A673 (cell line): Measurements from ENCODE around the gene KEAP1. TPM values are rescaled to one million over a fixed set of nuclear protein-coding genes. Genes with fewer than 3 reads are reported as not detected.

ENCODE experiments used
- BruUV-seq: library from RNA; stranded (reverse); fragments of 400-500 nt; replicated peaks from 2 replicates; lab custom pipeline; 2021; lab: Mats Ljungman, UMichigan
- CTCF ChIA-PET: fragments of 300-600 bp; sonication (Branson Sonifier 250); formaldehyde crosslinking; loops from one replicate; lab custom pipeline; 2022; ENCODE audit warnings: antibody characterized with exemption; lab: Charles Lee
- POLR2A ChIA-PET: fragments of 300-600 bp; sonication (Branson Sonifier 250); formaldehyde crosslinking; loops from one replicate; lab custom pipeline; 2022; ENCODE audit warnings: antibody characterized with exemption; ENCODE audit not compliant: low non-redundant PET; lab: Charles Lee
- DNase-seq: peaks from one replicate; pipeline ENCODE4 v3.0.0-alpha.2; 2015; ENCODE audit warnings: low spot score
- H3K27ac ChIP-seq: fragments of 200-600 bp; sonication (generic); 2 replicates; pipeline ENCODE4 v1.5.1; 2016; ENCODE audit warnings: mixed run types, low read depth, mild to moderate bottlenecking, mixed read lengths, antibody characterized with exemption, low read length; ENCODE audit not compliant: poor library complexity, severe bottlenecking
- H3K27me3 ChIP-seq: fragments of 200-600 bp; sonication (generic); replicated peaks from 2 replicates; pipeline ENCODE4 v1.6.1; 2017; ENCODE audit warnings: mixed run types, low read depth, mild to moderate bottlenecking, mixed read lengths, antibody characterized with exemption, low read length; ENCODE audit not compliant: insufficient read depth, poor library complexity
- H3K36me3 ChIP-seq: fragments of 200-600 bp; sonication (generic); 2 replicates; pipeline ENCODE4 v1.6.1; 2016; ENCODE audit warnings: mixed run types, mild to moderate bottlenecking, mixed read lengths, antibody characterized with exemption, low read length; ENCODE audit not compliant: insufficient read depth, poor library complexity, severe bottlenecking
- H3K4me1 ChIP-seq: fragments of 200-600 bp; sonication (generic); 2 replicates; pipeline ENCODE4 v1.6.1; 2017; ENCODE audit warnings: mixed run types, mild to moderate bottlenecking, mixed read lengths, antibody characterized with exemption, low read length; ENCODE audit not compliant: insufficient read depth, poor library complexity, severe bottlenecking
- H3K4me3 ChIP-seq: fragments of 200-600 bp; sonication (generic); 2 replicates; pipeline ENCODE4 v1.5.1; 2016; ENCODE audit warnings: low read depth, mixed run types, mild to moderate bottlenecking, mixed read lengths, low read length; ENCODE audit not compliant: poor library complexity, severe bottlenecking
- H3K9me3 ChIP-seq: fragments of 200-600 bp; sonication (generic); 2 replicates; pipeline ENCODE4 v1.6.1; 2016; ENCODE audit warnings: mixed run types, low read depth, mild to moderate bottlenecking, mixed read lengths, antibody characterized with exemption, low read length; ENCODE audit not compliant: poor library complexity, severe bottlenecking
- CTCF ChIP-seq: fragments of 300-800, 200-600 bp; sonication (generic); conservative IDR thresholded peaks from 2 replicates; pipeline ENCODE4 v1.5.1; 2017; ENCODE audit warnings: low read depth, mild to moderate bottlenecking, antibody characterized with exemption, low read length, moderate library complexity, mixed read lengths
- EZH2 ChIP-seq: fragments of 200-600 bp; sonication (generic); IDR thresholded peaks from 2 replicates; pipeline ENCODE4 v1.6.1; 2017; ENCODE audit warnings: borderline replicate concordance, low read depth, mild to moderate bottlenecking, mixed read lengths, antibody characterized with exemption, low read length; ENCODE audit not compliant: poor library complexity, severe bottlenecking
- intact Hi-C: fragments of 100-400 bp; cut with micrococcal nuclease; formaldehyde crosslinking; loops from one replicate; pipeline ENCODE4 v1.10.0; 2022; ENCODE audit not compliant: unreplicated experiment
- total RNA-seq: library from RNA; stranded (reverse); gene quantifications from 2 replicates; pipeline ENCODE4 v1.2.3, GENCODE V29; 2021

Gene KEAP1
- total RNA-seq, 1 experiment from 2014 or later, result 112 TPM

- CTCF ChIA-PET, result no interaction called here
- H3K4me1 ChIP-seq, result no peaks in the 10 kb centered on the region
- H3K4me3 ChIP-seq, result peak overlapping the region; percentile 90
- intact Hi-C loops, result loop anchor here (5.0 kb wide), 1 partner anchor 65 kb away; the partner anchor contains the start of genes CDKN2D and KRI1
- H3K27me3 ChIP-seq, result no peaks in the 10 kb centered on the region
- no TSS peak for BruUV-seq
- peak overlapping the region; percentile 99 for H3K27ac ChIP-seq
- no peaks in the 10 kb centered on the region for H3K9me3 ChIP-seq
- TF ChIP-seq EZH2, result no peak
- TF ChIP-seq CTCF, result no peak
- peaks cover 23% of the 10 kb centered on the region for H3K36me3 ChIP-seq
- POLR2A ChIA-PET, result no interaction called here
- DNase-seq, result peak; percentile 95
Observed at GRCh38 chr19:10502524-10503001, 593 bp downstream of the KEAP1 start.

GRCh38 chr19:10501971-10502523 lies 1.1 kb downstream of the KEAP1 start:
- H3K27ac ChIP-seq, result peak overlapping the region; percentile 99
- intact Hi-C loops, result loop anchor here (5.0 kb wide), 1 partner anchor 65 kb away; the partner anchor contains the start of genes CDKN2D and KRI1
- no peaks in the 10 kb centered on the region for H3K27me3 ChIP-seq
- peak overlapping the region; percentile 90 for H3K4me3 ChIP-seq
- BruUV-seq, result TSS peak; percentile 57
- no peaks in the 10 kb centered on the region for H3K9me3 ChIP-seq
- POLR2A ChIA-PET, result no interaction called here
- H3K4me1 ChIP-seq, result no peaks in the 10 kb centered on the region
- TF ChIP-seq CTCF (no peak), EZH2 (no peak)
- H3K36me3 ChIP-seq, result peaks cover 26% of the 10 kb centered on the region
- CTCF ChIA-PET, result no interaction called here
- DNase-seq, result peak; percentile 40

- H3K4me3 ChIP-seq, result no peak overlapping the region
- no peaks in the 10 kb centered on the region for H3K4me1 ChIP-seq
- no TSS peak for BruUV-seq
- H3K27ac ChIP-seq, result no peak overlapping the region
- TF ChIP-seq EZH2, result no peak
- no peak for TF ChIP-seq CTCF
- intact Hi-C loops, result loop anchor here (5.0 kb wide), 1 partner anchor 67 kb away; the partner anchor contains the start of genes CDKN2D and KRI1
- H3K9me3 ChIP-seq, result no peaks in the 10 kb centered on the region
- DNase-seq, result no peak
- ChIA-PET POLR2A (no interaction called here), CTCF (interaction anchor here (0.6 kb wide), 1 partner anchor 32 kb away, joined by 3 read pairs; no protein-coding TSS in a partner anchor)
- H3K36me3 ChIP-seq, result peaks cover 33% of the 10 kb centered on the region
- H3K27me3 ChIP-seq, result no peaks in the 10 kb centered on the region
Observed at GRCh38 chr19:10500247-10500592, 2.9 kb downstream of the KEAP1 start.
